ENCODE results near the gene KRT81. TPM values are rescaled to one million over a fixed set of nuclear protein-coding genes. Genes with fewer than 3 reads are reported as not detected.

KRT81 gene
- total and polyA plus RNA-seq, 4 donors = 0.45 to 2.9 TPM; not detected in 2

DNA sequence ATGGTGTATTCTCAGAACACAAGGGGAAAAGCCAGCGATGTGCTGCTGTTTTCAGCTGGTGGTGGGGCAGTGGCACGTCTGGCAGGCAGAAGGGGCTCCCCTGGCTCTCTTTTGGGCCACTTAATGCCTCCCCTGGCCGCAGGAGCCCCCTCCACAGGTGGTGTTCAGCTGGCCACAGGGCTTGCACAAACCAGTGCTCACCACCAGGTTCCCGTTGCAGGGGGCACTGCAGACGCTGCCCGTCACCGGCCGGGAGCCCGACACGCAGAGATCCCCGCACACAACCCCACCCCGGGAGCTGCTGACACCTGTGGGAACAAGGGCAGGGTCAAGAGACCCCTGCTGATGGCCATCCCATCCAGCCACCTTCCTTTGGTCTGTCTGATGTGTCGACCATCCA, 23.2 kb upstream of the KRT81 start:
- ATAC-seq (ENCODE audit: low FRiP score) = no peak
- no peaks in the 10 kb centered on the region for H3K36me3 ChIP-seq (ENCODE audit: control insufficient read depth in 1 of 2, insufficient read depth in 2 of 2, low read length in 1 of 2)
- intact Hi-C loops (cut with DNase I) = no loop called here
- H3K4me3 ChIP-seq (ENCODE audit: low read length in 2 of 2) = no peak overlapping the region
- H3K27ac ChIP-seq (ENCODE audit: low read depth in 1 of 2, low read length in 2 of 2) = no peak overlapping the region
- DNase-seq = no peak
- 89 to 92% methylated on average over 13 of the region's 13 CpGs for WGBS, 2 donors
- H3K4me1 ChIP-seq (ENCODE audit: control insufficient read depth in 1 of 2, insufficient read depth in 2 of 2, low read length in 2 of 2) = no peaks in the 10 kb centered on the region
- no peaks in the 10 kb centered on the region for H3K9me3 ChIP-seq (ENCODE audit: control insufficient read depth, low read length)
- no peaks in the 10 kb centered on the region for H3K27me3 ChIP-seq (ENCODE audit: control insufficient read depth in 1 of 2, insufficient read depth in 2 of 2, low read length in 1 of 2)

DNA sequence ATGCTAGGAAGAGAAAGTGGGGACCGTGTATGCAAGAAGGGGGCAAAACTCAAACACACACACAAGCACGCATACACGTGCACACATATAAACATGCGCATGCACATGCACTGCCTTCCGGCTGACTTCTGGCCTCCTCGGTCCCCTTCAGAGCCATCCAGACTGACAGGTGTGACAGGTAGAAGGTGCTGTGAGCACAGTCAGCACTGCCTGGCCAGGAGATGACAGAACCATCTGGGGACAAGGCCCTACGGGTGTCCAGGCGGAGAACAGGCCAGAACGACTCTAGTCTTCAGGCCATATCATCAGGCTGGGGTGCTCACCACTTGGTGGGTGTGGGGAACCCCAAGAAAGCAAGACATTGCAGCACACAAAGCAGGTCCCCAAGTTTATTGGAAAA, 22.6 kb upstream of the KRT81 start:
- H3K36me3 ChIP-seq (ENCODE audit: control insufficient read depth in 1 of 2, insufficient read depth in 2 of 2, low read length in 1 of 2) = no peaks in the 10 kb centered on the region
- H3K27ac ChIP-seq (ENCODE audit: low read depth in 1 of 2, low read length in 2 of 2) = no peak overlapping the region
- no peaks in the 10 kb centered on the region for H3K9me3 ChIP-seq (ENCODE audit: control insufficient read depth, low read length)
- no peak overlapping the region for H3K4me3 ChIP-seq (ENCODE audit: low read length in 2 of 2)
- ATAC-seq (ENCODE audit: low FRiP score) (no peak), DNase-seq (no peak)
- 91 to 94% methylated on average over 9 of the region's 9 CpGs for WGBS, 2 donors
- no peaks in the 10 kb centered on the region for H3K27me3 ChIP-seq (ENCODE audit: control insufficient read depth in 1 of 2, insufficient read depth in 2 of 2, low read length in 1 of 2)
- intact Hi-C loops (cut with DNase I) = no loop called here
- no peaks in the 10 kb centered on the region for H3K4me1 ChIP-seq (ENCODE audit: control insufficient read depth in 1 of 2, insufficient read depth in 2 of 2, low read length in 2 of 2)

DNA sequence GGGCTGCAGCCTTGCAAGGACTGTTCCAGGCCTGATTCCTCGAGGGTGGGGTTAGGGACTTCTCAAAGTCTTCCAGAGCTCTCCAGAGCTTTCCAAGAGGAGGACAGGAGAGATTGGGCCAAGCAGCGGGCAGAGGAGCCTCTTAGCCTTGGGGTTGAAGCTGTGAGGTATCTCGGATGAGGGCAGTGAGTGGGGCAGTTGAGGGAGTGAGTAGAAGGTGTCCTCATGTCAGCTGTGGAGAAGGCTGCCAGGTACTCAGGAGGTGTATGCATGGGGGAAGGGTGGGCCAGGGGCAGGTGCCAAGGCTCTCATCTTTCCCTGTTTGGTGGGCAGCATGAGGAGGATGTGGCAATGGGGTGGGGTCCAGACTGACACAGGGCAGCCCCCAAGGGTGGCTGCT, 22.1 kb upstream of the KRT81 start:
- 76% methylated on average over 3 of the region's 3 CpGs for WGBS, 2 donors
- Histone ChIP-seq H3K9me3 (ENCODE audit: control insufficient read depth, low read length) (no peaks in the 10 kb centered on the region), H3K36me3 (ENCODE audit: control insufficient read depth in 1 of 2, insufficient read depth in 2 of 2, low read length in 1 of 2) (no peaks in the 10 kb centered on the region), H3K4me1 (ENCODE audit: control insufficient read depth in 1 of 2, insufficient read depth in 2 of 2, low read length in 2 of 2) (no peaks in the 10 kb centered on the region), H3K4me3 (ENCODE audit: low read length in 2 of 2) (no peak overlapping the region), H3K27ac (ENCODE audit: low read depth in 1 of 2, low read length in 2 of 2) (no peak overlapping the region), H3K27me3 (ENCODE audit: control insufficient read depth in 1 of 2, insufficient read depth in 2 of 2, low read length in 1 of 2) (no peaks in the 10 kb centered on the region)
- DNase-seq = no peak
- no peak for ATAC-seq (ENCODE audit: low FRiP score)
- intact Hi-C loops (cut with DNase I) = no loop called here

DNA sequence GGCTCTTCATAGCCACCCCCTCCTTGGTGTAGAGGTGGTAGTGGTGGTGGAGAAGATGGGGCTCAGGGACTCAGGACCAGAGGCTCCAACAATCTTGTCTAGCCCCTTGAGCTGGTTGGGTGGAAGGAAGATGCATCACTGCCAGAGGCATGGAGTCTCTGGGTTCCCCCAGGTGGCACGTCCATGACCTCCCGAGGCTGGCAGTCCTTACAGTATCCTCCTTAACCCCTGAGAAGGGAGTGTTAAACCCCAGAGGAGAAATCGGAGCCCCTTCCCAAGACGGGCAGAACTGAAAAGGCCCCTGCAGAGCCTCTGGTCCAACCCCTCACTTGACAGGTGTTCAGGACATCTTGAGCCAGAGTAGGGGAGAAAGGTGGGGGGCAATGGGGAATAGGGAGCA, 20.8 kb upstream of the KRT81 start:
- no peak for DNase-seq
- intact Hi-C loops (cut with DNase I) = no loop called here
- Histone ChIP-seq H3K4me3 (ENCODE audit: low read length in 2 of 2) (no peak overlapping the region), H3K27me3 (ENCODE audit: control insufficient read depth in 1 of 2, insufficient read depth in 2 of 2, low read length in 1 of 2) (no peaks in the 10 kb centered on the region), H3K27ac (ENCODE audit: low read depth in 1 of 2, low read length in 2 of 2) (no peak overlapping the region), H3K9me3 (ENCODE audit: control insufficient read depth, low read length) (no peaks in the 10 kb centered on the region), H3K36me3 (ENCODE audit: control insufficient read depth in 1 of 2, insufficient read depth in 2 of 2, low read length in 1 of 2) (no peaks in the 10 kb centered on the region), H3K4me1 (ENCODE audit: control insufficient read depth in 1 of 2, insufficient read depth in 2 of 2, low read length in 2 of 2) (no peaks in the 10 kb centered on the region)
- WGBS, 2 donors = 87 to 93% methylated on average over 4 of the region's 4 CpGs
- no peak for ATAC-seq (ENCODE audit: low FRiP score)

DNA sequence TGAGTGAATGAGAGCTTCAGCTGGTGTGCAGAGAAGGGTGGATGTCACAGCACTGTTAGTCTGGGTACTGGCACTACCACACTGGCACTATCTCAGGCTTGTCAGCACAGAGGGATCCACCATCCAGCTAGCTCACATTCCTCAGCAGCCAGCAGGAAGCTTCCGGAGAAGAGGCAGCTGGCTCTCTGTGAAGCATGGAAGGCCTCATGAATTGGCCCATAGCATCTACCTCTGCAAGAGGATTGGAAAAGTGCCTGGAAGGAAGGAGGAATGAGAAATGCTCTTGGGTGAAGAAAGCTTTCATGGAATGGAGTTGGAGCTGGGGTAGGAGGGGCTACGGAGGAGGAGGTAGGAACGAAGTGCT, 19.9 kb upstream of the KRT81 start:
- no peaks in the 10 kb centered on the region for H3K36me3 ChIP-seq (ENCODE audit: control insufficient read depth in 1 of 2, insufficient read depth in 2 of 2, low read length in 1 of 2)
- no peaks in the 10 kb centered on the region for H3K9me3 ChIP-seq (ENCODE audit: control insufficient read depth, low read length)
- ATAC-seq (ENCODE audit: low FRiP score) (no peak), DNase-seq (peak in 1 of 2 donors; percentile 16)
- no peak overlapping the region for H3K4me3 ChIP-seq (ENCODE audit: low read length in 2 of 2)
- H3K27ac ChIP-seq (ENCODE audit: low read depth in 1 of 2, low read length in 2 of 2) = no peak overlapping the region
- intact Hi-C loops (cut with DNase I) = no loop called here
- WGBS, 2 donors = 85 to 88% methylated on average over 3 of the region's 3 CpGs
- H3K4me1 ChIP-seq (ENCODE audit: control insufficient read depth in 1 of 2, insufficient read depth in 2 of 2, low read length in 2 of 2) = no peaks in the 10 kb centered on the region
- no peaks in the 10 kb centered on the region for H3K27me3 ChIP-seq (ENCODE audit: control insufficient read depth in 1 of 2, insufficient read depth in 2 of 2, low read length in 1 of 2)

DNA sequence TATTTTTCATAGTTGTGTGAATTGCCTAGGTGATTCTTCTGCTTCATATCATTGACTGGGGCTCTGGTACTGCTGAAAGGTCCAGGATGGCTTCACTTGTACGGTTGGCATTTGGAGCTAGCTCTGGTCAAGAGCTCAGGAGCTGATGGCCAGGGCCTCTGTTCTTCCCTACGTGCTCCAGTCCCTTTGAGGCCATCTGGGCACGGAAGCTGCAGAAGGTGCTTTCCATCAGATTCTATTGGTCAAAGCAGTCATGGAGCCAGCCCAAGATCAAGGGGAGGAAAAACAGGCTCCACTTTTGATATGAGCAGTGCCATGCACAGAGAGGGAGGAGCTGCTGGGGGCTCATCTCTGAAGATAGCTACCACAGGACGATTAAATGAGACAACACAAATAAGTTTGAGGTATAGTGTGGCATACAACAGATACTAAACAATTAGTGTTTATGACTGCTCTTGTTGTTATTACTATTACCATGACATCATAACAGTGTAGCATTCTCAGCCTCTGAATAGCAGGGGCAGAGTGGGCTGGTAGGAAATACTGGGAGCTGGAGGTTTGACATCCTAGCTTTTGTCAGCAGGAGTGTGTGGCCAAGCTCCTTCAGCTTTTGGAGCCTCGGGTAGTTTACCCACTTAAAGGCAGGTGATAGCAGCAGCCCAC, 19.4 kb upstream of the KRT81 start:
- intact Hi-C loops (cut with DNase I) = no loop called here
- no peak for ATAC-seq (ENCODE audit: low FRiP score)
- DNase-seq = peak in 1 of 2 donors; percentile 20
- Histone ChIP-seq H3K9me3 (ENCODE audit: control insufficient read depth, low read length) (no peaks in the 10 kb centered on the region), H3K4me1 (ENCODE audit: control insufficient read depth in 1 of 2, insufficient read depth in 2 of 2, low read length in 2 of 2) (no peaks in the 10 kb centered on the region), H3K27ac (ENCODE audit: low read depth in 1 of 2, low read length in 2 of 2) (no peak overlapping the region), H3K36me3 (ENCODE audit: control insufficient read depth in 1 of 2, insufficient read depth in 2 of 2, low read length in 1 of 2) (no peaks in the 10 kb centered on the region), H3K27me3 (ENCODE audit: control insufficient read depth in 1 of 2, insufficient read depth in 2 of 2, low read length in 1 of 2) (no peaks in the 10 kb centered on the region), H3K4me3 (ENCODE audit: low read length in 2 of 2) (no peak overlapping the region)
- 91% methylated on average over 5 of the region's 5 CpGs for WGBS, 2 donors

DNA sequence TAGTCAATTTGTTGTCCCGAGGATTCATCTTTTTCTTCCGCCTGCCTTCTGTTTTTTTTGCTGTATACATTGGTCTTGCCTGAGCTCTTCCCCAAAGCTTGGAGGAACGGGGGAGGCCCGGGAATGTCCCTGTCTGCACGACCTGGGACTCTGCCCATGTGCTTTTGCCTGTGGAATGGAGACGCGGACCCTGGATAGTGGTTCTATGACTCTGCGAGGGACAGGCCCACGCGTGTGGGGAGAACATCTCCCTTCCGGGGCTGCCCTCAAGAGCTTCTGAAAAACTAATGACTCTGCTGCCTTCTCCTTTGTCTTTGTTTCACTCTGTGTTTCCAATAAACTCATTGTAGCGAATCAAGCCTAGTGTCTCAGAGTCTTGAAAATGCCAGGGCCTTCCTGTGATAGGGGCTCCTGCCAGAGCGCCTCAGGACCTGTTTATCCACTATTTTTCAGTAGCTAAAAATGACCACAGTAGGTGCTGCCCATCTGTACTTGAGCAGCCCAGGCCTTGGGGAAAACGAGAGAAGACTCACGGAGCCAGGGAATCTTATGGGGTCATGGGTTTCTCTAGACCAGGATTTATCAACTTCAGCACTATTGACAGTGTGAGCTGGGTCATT, 17.6 kb upstream of the KRT81 start:
- H3K9me3 ChIP-seq (ENCODE audit: control insufficient read depth, low read length) = no peaks in the 10 kb centered on the region
- no peak for DNase-seq
- 58 to 59% methylated on average over 15 of the region's 15 CpGs for WGBS, 2 donors
- no peak for ATAC-seq (ENCODE audit: low FRiP score)
- no peaks in the 10 kb centered on the region for H3K27me3 ChIP-seq (ENCODE audit: control insufficient read depth in 1 of 2, insufficient read depth in 2 of 2, low read length in 1 of 2)
- intact Hi-C loops (cut with DNase I) = no loop called here
- no peak overlapping the region for H3K4me3 ChIP-seq (ENCODE audit: low read length in 2 of 2)
- no peaks in the 10 kb centered on the region for H3K36me3 ChIP-seq (ENCODE audit: control insufficient read depth in 1 of 2, insufficient read depth in 2 of 2, low read length in 1 of 2)
- H3K4me1 ChIP-seq (ENCODE audit: control insufficient read depth in 1 of 2, insufficient read depth in 2 of 2, low read length in 2 of 2) = no peaks in the 10 kb centered on the region
- no peak overlapping the region for H3K27ac ChIP-seq (ENCODE audit: low read depth in 1 of 2, low read length in 2 of 2)

DNA sequence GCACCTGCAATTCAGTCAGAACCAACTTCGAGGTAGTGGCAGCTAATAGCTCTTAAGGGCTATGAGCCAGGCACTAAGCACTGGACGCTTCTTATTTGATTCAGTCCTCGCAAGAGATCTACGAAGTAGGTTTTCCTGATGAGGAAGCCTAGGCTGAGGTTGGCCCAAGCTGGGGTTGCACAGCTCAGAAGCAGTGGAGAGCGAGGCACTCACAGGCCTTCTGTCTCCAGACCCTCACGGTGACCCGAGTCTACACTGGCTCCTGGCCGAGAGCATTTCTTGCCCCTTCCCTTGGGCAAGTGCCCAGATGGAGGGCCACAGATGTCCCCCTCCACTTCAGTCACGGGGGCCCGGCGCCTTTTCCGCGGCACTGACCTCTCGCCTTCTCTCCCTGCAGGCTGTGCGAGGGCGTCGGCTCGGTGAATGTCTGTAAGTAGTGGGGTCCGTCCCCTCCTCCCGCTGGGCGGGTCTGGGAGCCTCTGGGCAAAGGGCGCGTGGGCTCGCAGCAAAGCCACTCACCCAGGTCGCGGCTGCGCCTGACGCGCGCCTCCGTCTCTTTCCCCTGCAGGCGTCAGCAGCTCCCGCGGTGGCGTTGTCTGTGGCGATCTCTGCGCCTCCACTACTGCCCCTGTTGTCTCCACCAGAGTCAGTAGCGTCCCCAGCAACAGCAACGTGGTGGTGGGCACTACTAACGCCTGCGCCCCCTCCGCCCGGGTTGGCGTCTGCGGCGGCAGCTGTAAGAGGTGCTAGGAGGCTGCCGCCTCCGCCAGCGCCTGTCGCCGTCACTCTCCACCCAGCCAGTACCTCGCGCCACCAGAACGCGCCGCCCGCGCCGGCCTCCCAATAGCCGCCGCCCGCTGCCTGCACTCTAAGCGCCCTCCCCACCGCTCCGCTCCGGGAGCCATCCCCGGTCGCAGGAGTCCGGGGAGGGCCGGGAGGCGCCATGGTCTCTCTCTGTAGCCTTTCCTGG, 16.8 kb upstream of the KRT81 start:
- 9% methylated on average over 59 to 71 of the region's 71 CpGs for WGBS, 2 donors
- Histone ChIP-seq H3K4me3 (ENCODE audit: low read length in 2 of 2) (peak overlapping the region in 1 of 2 donors; percentile 11), H3K9me3 (ENCODE audit: control insufficient read depth, low read length) (no peaks in the 10 kb centered on the region), H3K4me1 (ENCODE audit: control insufficient read depth in 1 of 2, insufficient read depth in 2 of 2, low read length in 2 of 2) (no peaks in the 10 kb centered on the region), H3K27me3 (ENCODE audit: control insufficient read depth in 1 of 2, insufficient read depth in 2 of 2, low read length in 1 of 2) (no peaks in the 10 kb centered on the region), H3K36me3 (ENCODE audit: control insufficient read depth in 1 of 2, insufficient read depth in 2 of 2, low read length in 1 of 2) (no peaks in the 10 kb centered on the region), H3K27ac (ENCODE audit: low read depth in 1 of 2, low read length in 2 of 2) (no peak overlapping the region)
- DNase-seq (peak; percentile 79 to 92), ATAC-seq (ENCODE audit: low FRiP score) (peak; percentile 84)
- intact Hi-C loops (cut with DNase I) = no loop called here

Measured in aorta (tissue), 5 donors.